HPDE6-E6E7 (cell line): ENCODE data around the gene SYCE3.

Source experiments
- DNase-seq: peaks from one replicate; pipeline ENCODE4 v3.0.0; 2011; ENCODE audit warnings: missing footprints; ENCODE audit errors: extremely low spot score

Gene SYCE3

DNA sequence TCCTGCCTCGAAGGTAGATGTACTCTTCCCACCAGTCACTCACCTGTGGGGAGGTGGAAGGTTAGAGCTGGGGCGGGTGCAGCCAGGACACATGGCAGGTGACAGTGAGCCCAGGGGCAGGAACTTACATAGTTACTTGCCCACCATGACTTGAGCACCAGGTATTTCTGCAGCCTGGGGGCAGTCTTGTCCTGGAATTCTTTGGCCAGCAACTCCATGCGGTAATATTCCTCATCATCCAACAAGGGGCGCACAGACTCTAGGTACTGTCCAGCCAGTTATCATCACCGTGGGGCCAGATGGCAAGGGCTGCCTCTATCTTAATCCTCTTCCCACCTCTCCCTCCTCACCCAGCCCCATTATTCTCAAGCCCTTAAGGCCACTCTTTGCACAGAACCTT lies 13.4 kb upstream of the SYCE3 start:
- no peak for DNase-seq

DNA sequence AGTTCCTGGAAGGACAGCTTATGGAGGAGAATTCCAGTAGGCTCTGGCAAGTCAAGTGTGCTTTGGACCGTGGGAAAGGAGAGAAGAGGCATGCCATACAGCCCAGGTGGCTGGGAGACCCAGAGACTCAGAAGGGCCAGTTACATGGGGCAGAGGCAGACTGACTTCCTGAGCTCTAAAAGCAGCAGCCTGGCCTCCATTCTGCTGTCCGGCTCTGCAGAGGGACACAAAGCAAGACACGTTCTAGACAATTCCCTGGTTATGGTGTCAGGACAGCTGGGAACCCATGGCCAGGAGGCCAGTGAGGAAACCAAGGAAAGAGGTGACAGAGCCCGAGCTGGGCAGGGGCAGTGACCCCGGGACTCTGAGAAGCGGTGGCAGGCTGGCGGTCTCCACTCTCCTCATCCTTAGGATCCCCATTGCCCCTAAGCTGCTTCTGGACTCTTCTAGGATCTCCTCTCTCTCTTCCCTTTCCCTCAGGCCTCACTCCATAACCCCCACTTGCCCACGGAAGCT lies 12.8 kb upstream of the SYCE3 start:
- DNase-seq = no peak

DNA sequence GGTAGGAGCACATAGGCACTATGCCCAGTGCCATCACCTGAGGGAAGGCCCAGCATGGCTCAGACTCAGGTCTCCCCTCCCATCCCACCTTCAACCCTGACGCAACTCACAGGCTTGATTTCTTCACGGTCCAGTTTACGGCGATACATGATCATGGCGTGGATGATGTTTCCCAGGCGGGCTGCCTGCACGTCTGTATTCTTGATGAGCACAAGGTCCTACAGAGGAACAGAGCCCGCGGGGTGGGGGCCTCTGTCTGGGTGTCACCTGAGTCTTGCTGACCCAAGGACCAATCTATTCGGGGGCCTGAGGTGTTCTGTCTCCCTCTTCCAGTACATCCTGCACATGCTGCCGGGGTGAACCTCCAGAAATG lies 11.7 kb upstream of the SYCE3 start:
- DNase-seq = no peak

- DNase-seq = no peak
These were observed 11.0 kb upstream of the SYCE3 start for GRCh38 chr22:50573491-50574382.

DNA sequence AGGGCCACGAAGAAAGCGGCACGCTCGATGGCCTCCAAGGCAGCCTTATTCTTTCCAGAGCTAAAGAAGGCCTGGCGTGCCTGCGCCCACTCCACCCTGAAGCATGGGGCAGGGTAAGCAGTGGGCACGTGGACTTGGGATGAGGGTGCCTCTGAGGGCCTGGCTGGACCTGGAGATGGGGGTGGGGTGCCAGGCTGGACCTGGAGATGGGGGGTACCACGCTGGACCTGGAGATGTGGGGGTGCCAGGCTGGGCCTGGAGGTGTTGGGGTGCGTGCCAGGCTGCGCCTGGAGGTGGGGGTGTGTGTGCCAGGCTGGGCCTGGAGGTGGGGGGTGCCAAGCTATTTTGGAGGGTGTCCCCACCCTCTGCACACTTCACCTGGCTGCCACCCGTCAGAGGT lies 10.2 kb upstream of the SYCE3 start:
- no peak for DNase-seq

DNA sequence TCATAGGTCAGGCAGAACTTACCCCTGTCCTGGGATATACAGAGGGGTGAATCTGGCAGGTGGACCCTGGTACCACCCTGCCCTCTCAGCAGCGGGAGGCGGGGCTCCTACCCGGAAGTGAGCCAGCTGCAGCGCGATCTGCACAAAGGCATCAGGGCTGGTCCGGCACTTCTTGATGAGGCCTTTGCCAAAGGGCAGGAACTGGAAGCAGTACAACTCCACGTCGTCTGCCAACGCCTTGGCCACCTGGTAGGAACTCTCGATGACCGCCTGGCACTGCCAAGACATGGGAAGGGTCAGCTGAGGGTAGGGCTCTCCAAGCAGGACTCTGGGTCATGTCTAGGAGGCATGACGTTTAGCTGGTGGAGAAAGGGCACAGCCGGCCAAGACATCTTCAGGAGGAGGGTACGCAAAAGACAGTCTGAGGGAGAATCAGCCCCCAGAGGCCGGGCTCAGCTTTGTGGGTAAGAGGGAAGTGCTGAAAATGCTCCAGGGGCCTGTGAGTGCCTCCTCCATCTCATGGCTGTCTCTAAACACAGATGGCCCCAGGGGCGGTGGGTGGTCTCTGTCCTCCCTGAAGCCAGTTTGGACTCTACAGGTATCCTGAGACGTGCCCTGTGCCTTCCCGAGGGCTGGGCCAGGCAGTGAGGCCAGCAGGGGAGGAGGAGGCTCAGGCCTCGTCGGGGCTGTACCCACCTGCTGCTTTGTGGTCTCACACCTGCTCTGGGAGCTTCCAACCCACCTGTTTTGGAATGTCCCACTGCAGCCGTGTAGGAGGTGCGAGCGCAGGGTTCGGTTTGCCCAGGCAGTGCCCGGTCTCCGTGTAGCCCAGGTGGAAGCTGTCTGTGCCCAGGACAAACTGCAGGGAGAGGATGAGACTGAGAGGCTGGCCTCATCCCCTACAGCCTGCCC lies 8.8 kb upstream of the SYCE3 start:
- no peak for DNase-seq

- DNase-seq = no peak
These were observed 8.1 kb upstream of the SYCE3 start for GRCh38 chr22:50570861-50571260.

DNA sequence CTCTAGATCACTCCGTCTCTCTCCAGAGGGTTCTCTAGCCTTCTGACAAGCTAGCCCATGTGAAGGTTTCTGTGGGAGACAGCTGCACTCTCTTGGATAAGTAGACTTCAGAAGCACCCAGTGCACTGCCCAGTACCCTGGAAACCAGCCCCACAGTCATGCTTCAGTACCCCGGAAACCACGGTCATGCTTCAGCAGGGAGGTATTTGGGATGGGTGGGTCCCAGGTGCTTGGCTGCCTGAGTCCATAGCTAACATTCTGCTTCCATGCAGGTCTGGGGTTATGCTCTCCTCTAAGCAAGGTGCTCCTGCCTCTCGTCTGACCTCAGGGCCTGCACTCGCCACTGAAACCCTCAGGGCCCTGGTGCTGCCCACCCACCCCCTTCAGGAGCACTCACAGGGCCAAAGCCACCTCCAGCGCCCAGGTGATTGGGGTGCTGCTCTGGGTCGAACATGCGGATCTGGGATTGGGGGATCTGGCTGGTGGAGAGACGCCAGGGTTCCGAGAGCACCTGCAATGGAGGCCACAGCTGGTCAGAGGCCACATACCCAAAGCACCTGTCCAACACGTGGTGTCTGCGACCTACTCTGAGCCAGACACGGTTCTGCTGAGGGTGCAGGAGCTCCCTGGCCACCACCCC lies 7.3 kb upstream of the SYCE3 start:
- no peak for DNase-seq

DNA sequence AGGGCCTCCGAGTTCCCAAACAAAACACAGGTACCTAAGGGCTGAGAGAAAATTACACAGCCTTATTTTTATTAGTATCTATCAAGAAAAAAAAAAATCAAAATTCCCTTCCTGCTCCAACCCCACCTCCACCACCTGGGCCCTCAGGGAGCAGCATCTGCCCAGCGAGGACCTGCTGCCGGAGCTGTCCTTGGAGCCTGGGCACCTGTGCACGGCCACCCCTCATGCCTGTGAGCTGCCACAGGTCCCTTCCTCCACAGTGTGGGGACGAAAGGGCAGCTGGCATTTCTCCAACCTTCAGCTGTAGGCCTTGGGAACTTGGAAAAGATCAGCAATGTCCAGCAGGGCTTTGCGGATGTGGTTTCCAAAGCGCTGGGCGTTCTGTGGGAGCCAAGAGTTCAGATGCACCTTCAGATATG lies 6.3 kb upstream of the SYCE3 start:
- no peak for DNase-seq

GRCh38 chr22:50568626-50569025 lies 5.9 kb upstream of the SYCE3 start:
- no peak for DNase-seq

DNA sequence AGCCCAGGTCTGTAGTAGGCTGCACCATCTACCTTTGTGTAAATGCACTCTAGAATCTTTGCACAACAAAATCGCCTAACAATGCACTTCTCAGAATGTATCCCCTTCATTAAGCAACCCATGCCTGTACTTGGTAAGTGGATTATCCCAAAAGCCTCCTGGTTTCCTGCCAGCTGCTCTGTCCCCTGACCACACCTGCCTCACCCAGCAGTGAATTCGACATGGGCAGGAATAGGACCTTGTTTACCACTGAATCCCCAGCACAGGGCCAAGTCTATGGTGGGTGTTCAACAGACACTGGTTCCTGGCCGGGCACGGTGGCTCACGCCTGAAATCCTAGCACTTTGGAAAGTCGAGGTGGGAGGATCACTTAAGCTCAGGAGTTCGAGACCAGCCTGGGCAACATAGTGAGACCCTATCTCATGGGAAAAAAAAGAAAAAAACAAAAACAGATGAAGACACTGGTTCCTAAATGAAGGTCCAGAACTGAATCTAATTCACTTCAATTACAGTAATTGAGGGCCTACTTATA lies 5.1 kb upstream of the SYCE3 start:
- no peak for DNase-seq

- no peak for DNase-seq
These were observed 1.6 kb upstream of the SYCE3 start for GRCh38 chr22:50564289-50564688.

- no peak for DNase-seq
These were observed 868 bp upstream of the SYCE3 start for GRCh38 chr22:50563413-50564160.

DNA sequence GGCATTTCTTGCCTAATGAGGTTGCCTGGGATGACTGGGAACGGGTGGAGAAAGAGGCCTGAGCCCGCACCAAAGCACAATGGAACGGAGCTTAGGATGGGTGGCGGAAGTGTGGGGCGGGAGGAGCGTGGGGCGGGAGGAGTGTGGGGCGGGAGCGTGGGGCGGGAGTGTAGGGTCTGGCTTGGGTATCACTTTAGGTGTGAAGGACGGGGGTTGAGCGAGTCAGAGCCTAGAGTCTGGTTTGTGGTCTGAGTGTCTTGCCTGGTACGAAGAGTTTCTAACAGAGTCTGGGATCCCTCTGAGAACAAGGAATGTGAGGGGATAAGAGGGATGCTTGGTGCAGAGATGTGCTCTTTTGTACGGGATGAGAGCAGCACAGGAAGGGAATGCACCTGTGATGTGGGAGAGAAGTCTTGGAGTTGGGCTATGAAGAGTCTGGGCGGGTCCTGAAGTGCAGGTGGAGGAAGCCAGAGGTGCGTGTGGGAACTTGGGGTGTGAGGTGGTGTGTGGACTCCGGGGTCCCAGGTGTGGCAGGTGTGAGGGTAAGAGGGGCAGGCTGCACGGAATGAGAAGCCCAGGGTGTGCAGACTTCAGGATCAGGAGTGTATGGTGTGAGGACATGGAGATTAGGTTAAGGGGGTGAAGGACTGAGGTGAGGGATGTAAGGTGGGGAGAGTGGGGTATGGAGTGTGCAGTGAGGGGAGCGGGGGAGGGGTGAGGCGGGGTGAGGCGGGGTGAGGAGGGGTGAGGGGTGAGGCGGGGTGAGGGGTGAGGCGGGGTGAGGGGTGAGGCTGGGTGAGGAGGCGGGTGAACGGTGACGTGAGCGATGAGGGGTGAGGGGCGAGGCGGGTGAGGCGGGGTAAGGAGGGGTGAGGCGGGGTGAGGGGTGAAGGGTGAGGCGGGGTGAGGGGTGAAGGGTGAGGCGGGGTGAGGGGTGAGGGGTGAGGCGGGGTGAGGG lies 1.0 kb downstream of the SYCE3 start:
- DNase-seq = no peak

- no peak for DNase-seq
These were observed 2.7 kb downstream of the SYCE3 start for GRCh38 chr22:50560034-50560433.

GRCh38 chr22:50556703-50557102 lies 6.0 kb downstream of the SYCE3 start:
- DNase-seq = no peak

GRCh38 chr22:50553310-50553709 lies 9.4 kb downstream of the SYCE3 start:
- DNase-seq = no peak

GRCh38 chr22:50551160-50551752 lies 11.5 kb downstream of the SYCE3 start:
- DNase-seq = no peak

DNA sequence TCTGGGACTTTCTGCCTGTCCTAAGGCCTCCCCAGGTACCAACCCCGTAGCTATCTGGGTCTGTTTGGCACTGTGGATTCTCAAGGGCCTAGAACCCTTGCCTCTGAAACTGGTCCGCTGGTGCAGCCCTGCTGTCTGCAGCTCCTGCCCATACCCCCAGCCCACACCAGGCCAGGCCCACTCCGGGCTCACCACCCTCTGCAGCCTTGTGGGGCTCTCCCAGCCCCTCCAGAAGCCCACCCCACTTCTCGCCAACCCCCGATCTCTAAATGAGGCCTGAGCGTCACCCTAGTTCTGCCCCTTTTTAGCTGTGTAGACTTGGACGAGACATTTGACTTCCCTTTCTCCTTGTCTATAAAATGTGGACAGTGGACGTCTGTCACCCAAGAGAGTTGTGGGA lies 12.3 kb downstream of the SYCE3 start:
- no peak for DNase-seq
